K562 (cell line): ENCODE measurements around the gene RCN2. TPM values are rescaled to one million over a fixed set of nuclear protein-coding genes. Genes with fewer than 3 reads are reported as not detected.

Source experiments
- ETS2 ChIP-seq: IDR thresholded peaks from 2 replicates; pipeline ENCODE4 v1.6.1; 2016; ENCODE audit warnings: borderline replicate concordance, missing genetic modification characterization, mild to moderate bottlenecking, moderate library complexity, missing compliant biosample characterization; ENCODE audit not compliant: poor library complexity, severe bottlenecking
- GTF2A2 ChIP-seq: IDR thresholded peaks from 2 replicates; pipeline ENCODE4 v1.6.1; 2016; ENCODE audit warnings: mild to moderate bottlenecking, missing genetic modification characterization, missing compliant biosample characterization
- KLF16 ChIP-seq: IDR thresholded peaks from 2 replicates; pipeline ENCODE4 v1.6.1; 2016; ENCODE audit warnings: antibody characterized with exemption
- LEF1 ChIP-seq: fragments of 450-650 bp; IDR thresholded peaks from 2 replicates; pipeline ENCODE4 v1.6.1; 2016; ENCODE audit warnings: mild to moderate bottlenecking
- NFATC3 ChIP-seq: fragments of 450-650 bp; IDR thresholded peaks from 2 replicates; pipeline ENCODE4 v1.6.1; 2017; ENCODE audit warnings: mild to moderate bottlenecking
- NFXL1 ChIP-seq: fragments of 450-650 bp; formaldehyde crosslinking; IDR thresholded peaks from 2 replicates; pipeline ENCODE4 v1.4.0; 2021; ENCODE audit warnings: mild to moderate bottlenecking
- NR1H2 ChIP-seq: sonication (generic); formaldehyde crosslinking; IDR thresholded peaks from 2 replicates; pipeline ENCODE4 v1.4.0; 2020; ENCODE audit warnings: mild to moderate bottlenecking, missing genetic modification reagents
- PTBP1 ChIP-seq: fragments of 200-400 bp; formaldehyde crosslinking; IDR thresholded peaks from 2 replicates; pipeline ENCODE4 v1.6.1; 2017; ENCODE audit warnings: low read depth, low read length
- SMC3 ChIP-seq: conservative IDR thresholded peaks from 2 replicates; pipeline ENCODE4 v1.6.1; 2011; ENCODE audit warnings: low read depth, low read length, improper control_type of control experiment; ENCODE audit not compliant: insufficient read depth
- TAL1 ChIP-seq: fragments of 450-650 bp; IDR thresholded peaks from 2 replicates; pipeline ENCODE4 v1.6.1; 2016; ENCODE audit warnings: mild to moderate bottlenecking
- TARDBP ChIP-seq: fragments of 450-650 bp; IDR thresholded peaks from 2 replicates; pipeline ENCODE4 v1.6.1; 2016
- ZKSCAN8 ChIP-seq: fragments of 200-800 bp; sonication (Bioruptor generic); IDR thresholded peaks from 2 replicates; pipeline ENCODE4 v1.6.1; 2016; ENCODE audit warnings: missing genetic modification characterization, missing compliant biosample characterization
- ZNF347 ChIP-seq: fragments of 450-650 bp; formaldehyde crosslinking; IDR thresholded peaks from 2 replicates; pipeline ENCODE4 v1.4.0; 2020; ENCODE audit warnings: low read depth, mild to moderate bottlenecking, moderate library complexity
- ZNF695 ChIP-seq: fragments of 450-650 bp; formaldehyde crosslinking; IDR thresholded peaks from 2 replicates; pipeline ENCODE4 v1.4.0; 2020; ENCODE audit warnings: mild to moderate bottlenecking, moderate library complexity
- polyA plus RNA-seq, 8 experiments: library from polyadenylated mRNA; depleted of rRNA in 4 of 8; stranded (reverse) in 5 of 8; unstranded in 3 of 8; fragments of >200 nt; fragmentation: Nextera tagmentation in 2 of 8; fragmentation: Illumina TruSeq in 1 of 8; extraction: Ambion mirVana in 2 of 8; extraction: Trizol in 1 of 8; gene quantifications; 2 replicates each; pipeline versions ENCODE4 v1.2.1 to v1.2.3, GENCODE V29; 2011 to 2014; ENCODE audit warnings: inconsistent platforms in 1 of 8, missing spikeins in 1 of 8
- total RNA-seq, 7 experiments: library from RNA; depleted of rRNA in 6 of 7; stranded (reverse); fragments of >200 nt in 6 of 7; fragmentation: Illumina TruSeq in 2 of 7; extraction: Trizol in 2 of 7; gene quantifications; 2 replicates each; pipeline versions ENCODE4 v1.2.1 to v1.2.3, GENCODE V29; 2011 to 2021; ENCODE audit warnings: low replicate concordance in 1 of 7
- TF ChIP-seq, protein P1 (sequence below): IDR thresholded peaks from 2 replicates; pipeline ENCODE4 v1.6.1; 2016; ENCODE audit warnings: missing genetic modification characterization, missing compliant biosample characterization
- TF ChIP-seq, protein P2 (sequence below), 2 experiments: fragments of 450-650 bp in 1 of 2; IDR thresholded peaks; 2 replicates each; pipeline ENCODE4 v1.6.1; 2011 to 2017; ENCODE audit warnings: low read depth in 2 of 2, antibody characterized with exemption in 1 of 2, borderline replicate concordance in 1 of 2, low read length in 1 of 2, mild to moderate bottlenecking in 1 of 2, mixed read lengths in 1 of 2; ENCODE audit not compliant: control insufficient read depth in 1 of 2
- TF ChIP-seq, protein P3 (sequence below): fragments of 250-450 bp; sonication (Bioruptor Pico); IDR thresholded peaks from 2 replicates; pipeline ENCODE4 v1.8.0; 2021; ENCODE audit warnings: moderate library complexity, mild to moderate bottlenecking, inconsistent platforms
- TF ChIP-seq, protein P4 (sequence below): fragments of 450-650 bp; IDR thresholded peaks from 2 replicates; pipeline ENCODE4 v1.6.1; 2016
- TF ChIP-seq, protein P5 (sequence below), 2 experiments: fragments of 250-450 bp in 1 of 2; fragments of 450-650 bp in 1 of 2; sonication (Bioruptor Pico) in 1 of 2; IDR thresholded peaks; 2 replicates each; pipeline versions ENCODE4 v1.6.1 to v1.8.0; 2016 to 2021; ENCODE audit warnings: mild to moderate bottlenecking in 2 of 2, moderate library complexity in 2 of 2, missing compliant biosample characterization in 1 of 2, missing genetic modification characterization in 1 of 2

RCN2 gene
- total and polyA plus RNA-seq, 9 of the 15 experiments (the other 6 are each of a cell fraction or from before 2014, with no cell fraction given) = 20.9 to 63.6 (median 52.8) TPM

DNA sequence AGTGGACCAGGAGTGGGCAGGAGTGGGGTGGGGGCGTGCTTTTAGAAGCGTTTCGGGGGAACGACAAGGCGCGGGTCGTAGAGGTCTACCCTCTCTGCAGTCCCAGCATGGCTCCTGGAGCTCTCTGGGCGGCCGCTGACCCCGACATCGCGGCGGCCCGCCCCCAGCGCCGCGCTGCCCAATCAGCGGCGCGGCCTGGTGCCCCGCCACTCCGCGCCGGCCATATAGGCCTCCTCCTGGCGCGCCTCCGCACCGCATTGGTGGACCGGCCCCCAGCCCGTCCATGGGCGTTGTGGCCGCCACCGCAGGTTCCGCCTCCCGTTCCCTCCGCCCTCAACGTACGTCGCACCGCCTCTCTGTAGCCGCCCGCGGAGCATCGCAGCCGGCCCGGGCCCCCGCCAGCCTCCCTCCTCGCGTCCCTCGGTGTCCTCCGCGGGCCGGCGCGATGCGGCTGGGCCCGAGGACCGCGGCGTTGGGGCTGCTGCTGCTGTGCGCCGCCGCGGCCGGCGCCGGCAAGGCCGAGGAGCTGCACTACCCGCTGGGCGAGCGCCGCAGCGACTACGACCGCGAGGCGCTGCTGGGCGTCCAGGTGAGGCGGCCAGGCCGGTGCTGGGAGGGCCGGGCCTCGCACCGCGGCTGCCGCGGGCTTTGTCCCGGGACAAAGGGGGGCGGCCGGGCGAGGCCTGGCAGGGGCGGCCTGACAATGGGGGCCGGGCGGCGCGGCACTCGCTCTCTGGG lies at the start of gene RCN2 (continued):
- TF ChIP-seq, protein P1, sequence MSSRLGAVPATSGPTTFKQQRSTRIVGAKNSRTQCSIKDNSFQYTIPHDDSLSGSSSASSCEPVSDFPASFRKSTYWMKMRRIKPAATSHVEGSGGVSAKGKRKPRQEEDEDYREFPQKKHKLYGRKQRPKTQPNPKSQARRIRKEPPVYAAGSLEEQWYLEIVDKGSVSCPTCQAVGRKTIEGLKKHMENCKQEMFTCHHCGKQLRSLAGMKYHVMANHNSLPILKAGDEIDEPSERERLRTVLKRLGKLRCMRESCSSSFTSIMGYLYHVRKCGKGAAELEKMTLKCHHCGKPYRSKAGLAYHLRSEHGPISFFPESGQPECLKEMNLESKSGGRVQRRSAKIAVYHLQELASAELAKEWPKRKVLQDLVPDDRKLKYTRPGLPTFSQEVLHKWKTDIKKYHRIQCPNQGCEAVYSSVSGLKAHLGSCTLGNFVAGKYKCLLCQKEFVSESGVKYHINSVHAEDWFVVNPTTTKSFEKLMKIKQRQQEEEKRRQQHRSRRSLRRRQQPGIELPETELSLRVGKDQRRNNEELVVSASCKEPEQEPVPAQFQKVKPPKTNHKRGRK (tag) = no peak
- TF ChIP-seq, protein P2, sequence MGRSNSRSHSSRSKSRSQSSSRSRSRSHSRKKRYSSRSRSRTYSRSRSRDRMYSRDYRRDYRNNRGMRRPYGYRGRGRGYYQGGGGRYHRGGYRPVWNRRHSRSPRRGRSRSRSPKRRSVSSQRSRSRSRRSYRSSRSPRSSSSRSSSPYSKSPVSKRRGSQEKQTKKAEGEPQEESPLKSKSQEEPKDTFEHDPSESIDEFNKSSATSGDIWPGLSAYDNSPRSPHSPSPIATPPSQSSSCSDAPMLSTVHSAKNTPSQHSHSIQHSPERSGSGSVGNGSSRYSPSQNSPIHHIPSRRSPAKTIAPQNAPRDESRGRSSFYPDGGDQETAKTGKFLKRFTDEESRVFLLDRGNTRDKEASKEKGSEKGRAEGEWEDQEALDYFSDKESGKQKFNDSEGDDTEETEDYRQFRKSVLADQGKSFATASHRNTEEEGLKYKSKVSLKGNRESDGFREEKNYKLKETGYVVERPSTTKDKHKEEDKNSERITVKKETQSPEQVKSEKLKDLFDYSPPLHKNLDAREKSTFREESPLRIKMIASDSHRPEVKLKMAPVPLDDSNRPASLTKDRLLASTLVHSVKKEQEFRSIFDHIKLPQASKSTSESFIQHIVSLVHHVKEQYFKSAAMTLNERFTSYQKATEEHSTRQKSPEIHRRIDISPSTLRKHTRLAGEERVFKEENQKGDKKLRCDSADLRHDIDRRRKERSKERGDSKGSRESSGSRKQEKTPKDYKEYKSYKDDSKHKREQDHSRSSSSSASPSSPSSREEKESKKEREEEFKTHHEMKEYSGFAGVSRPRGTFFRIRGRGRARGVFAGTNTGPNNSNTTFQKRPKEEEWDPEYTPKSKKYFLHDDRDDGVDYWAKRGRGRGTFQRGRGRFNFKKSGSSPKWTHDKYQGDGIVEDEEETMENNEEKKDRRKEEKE (IDR thresholded peaks at IDR 0.05; ENCODE audit: borderline replicate concordance in 1 of 2, control insufficient read depth in 1 of 2, low read depth in 2 of 2, low read length in 1 of 2) = no peak
- TF ChIP-seq, protein P3, sequence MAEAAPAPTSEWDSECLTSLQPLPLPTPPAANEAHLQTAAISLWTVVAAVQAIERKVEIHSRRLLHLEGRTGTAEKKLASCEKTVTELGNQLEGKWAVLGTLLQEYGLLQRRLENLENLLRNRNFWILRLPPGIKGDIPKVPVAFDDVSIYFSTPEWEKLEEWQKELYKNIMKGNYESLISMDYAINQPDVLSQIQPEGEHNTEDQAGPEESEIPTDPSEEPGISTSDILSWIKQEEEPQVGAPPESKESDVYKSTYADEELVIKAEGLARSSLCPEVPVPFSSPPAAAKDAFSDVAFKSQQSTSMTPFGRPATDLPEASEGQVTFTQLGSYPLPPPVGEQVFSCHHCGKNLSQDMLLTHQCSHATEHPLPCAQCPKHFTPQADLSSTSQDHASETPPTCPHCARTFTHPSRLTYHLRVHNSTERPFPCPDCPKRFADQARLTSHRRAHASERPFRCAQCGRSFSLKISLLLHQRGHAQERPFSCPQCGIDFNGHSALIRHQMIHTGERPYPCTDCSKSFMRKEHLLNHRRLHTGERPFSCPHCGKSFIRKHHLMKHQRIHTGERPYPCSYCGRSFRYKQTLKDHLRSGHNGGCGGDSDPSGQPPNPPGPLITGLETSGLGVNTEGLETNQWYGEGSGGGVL (CRISPR knock-in tag) = no peak
- TF ChIP-seq TAL1 = no peak
- no peak for TF ChIP-seq TARDBP
- no peak for TF ChIP-seq NFXL1 (CRISPR knock-in tag)
- TF ChIP-seq GTF2A2 (tag) = no peak
- TF ChIP-seq LEF1 = no peak
- TF ChIP-seq SMC3 = no peak
- TF ChIP-seq PTBP1 = no peak
- no peak for TF ChIP-seq ZKSCAN8 (CRISPR knock-in tag)
- no peak for TF ChIP-seq KLF16
- no peak for TF ChIP-seq NFATC3
- no peak for TF ChIP-seq ETS2 (tag)
- TF ChIP-seq ZNF695 = no peak
- TF ChIP-seq, protein P4, sequence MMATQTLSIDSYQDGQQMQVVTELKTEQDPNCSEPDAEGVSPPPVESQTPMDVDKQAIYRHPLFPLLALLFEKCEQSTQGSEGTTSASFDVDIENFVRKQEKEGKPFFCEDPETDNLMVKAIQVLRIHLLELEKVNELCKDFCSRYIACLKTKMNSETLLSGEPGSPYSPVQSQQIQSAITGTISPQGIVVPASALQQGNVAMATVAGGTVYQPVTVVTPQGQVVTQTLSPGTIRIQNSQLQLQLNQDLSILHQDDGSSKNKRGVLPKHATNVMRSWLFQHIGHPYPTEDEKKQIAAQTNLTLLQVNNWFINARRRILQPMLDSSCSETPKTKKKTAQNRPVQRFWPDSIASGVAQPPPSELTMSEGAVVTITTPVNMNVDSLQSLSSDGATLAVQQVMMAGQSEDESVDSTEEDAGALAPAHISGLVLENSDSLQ = no peak
- no peak for TF ChIP-seq NR1H2 (CRISPR knock-in tag)
- TF ChIP-seq, protein P5, sequence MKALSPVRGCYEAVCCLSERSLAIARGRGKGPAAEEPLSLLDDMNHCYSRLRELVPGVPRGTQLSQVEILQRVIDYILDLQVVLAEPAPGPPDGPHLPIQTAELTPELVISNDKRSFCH (CRISPR knock-in tag; IDR thresholded peaks at IDR 0.05) = no peak
- TF ChIP-seq, protein P5 (tag; IDR thresholded peaks at IDR 0.05) = no peak; the same call in 1 of the 2 replicates
- TF ChIP-seq ZNF347 = no peak
